Measurements from ENCODE around the gene ING5.

ING5 gene

GRCh38 chr2:241701399-241702154 lies at the start of gene ING5:
TSS of gene ING5 (plus strand) at chr2:241702039. CDS start at chr2:241702066, 27 bp downstream.
- TF ChIP-seq CTCF (conservative IDR thresholded peaks at IDR 0.05; ENCODE audit: low read length), result no peak
- DNase-seq (ENCODE audit: low read depth), result peak; percentile 92
- H3K4me3 ChIP-seq (ENCODE audit: low read length), result peak within 1 kb of the TSS; percentile 81

GRCh38 chr2:241652142-241652541 lies 49.7 kb upstream of the ING5 start:
- DNase-seq (ENCODE audit: low read depth), result no peak
- no peak overlapping the region for H3K4me3 ChIP-seq (ENCODE audit: low read length)
- TF ChIP-seq CTCF (conservative IDR thresholded peaks at IDR 0.05; ENCODE audit: low read length), result no peak

- no peak overlapping the region for H3K4me3 ChIP-seq (ENCODE audit: low read length)
- no peak for TF ChIP-seq CTCF (conservative IDR thresholded peaks at IDR 0.05; ENCODE audit: low read length)
- DNase-seq (ENCODE audit: low read depth), result no peak
Observed at GRCh38 chr2:241652722-241653121, 49.1 kb upstream of the ING5 start.

GRCh38 chr2:241653210-241653750 lies 48.6 kb upstream of the ING5 start:
- DNase-seq (ENCODE audit: low read depth), result no peak
- no peak for TF ChIP-seq CTCF (conservative IDR thresholded peaks at IDR 0.05; ENCODE audit: low read length)
- H3K4me3 ChIP-seq (ENCODE audit: low read length), result no peak overlapping the region

GRCh38 chr2:241654551-241654950 lies 47.3 kb upstream of the ING5 start:
- TF ChIP-seq CTCF (conservative IDR thresholded peaks at IDR 0.05; ENCODE audit: low read length), result no peak
- H3K4me3 ChIP-seq (ENCODE audit: low read length), result no peak overlapping the region
- DNase-seq (ENCODE audit: low read depth), result no peak

- TF ChIP-seq CTCF (conservative IDR thresholded peaks at IDR 0.05; ENCODE audit: low read length), result no peak
- no peak for DNase-seq (ENCODE audit: low read depth)
- H3K4me3 ChIP-seq (ENCODE audit: low read length), result no peak overlapping the region
Observed at GRCh38 chr2:241655516-241656189, 46.2 kb upstream of the ING5 start.
